IPS-18c (cell line): Measurements from ENCODE around the gene TAGLN.

ENCODE experiments used
- H3K4me3 ChIP-seq: 2 replicates; pipeline ENCODE4 v1.7.0; 2013; ENCODE audit warnings: low read depth, mild to moderate bottlenecking, low read length, moderate library complexity; ENCODE audit not compliant: insufficient read depth
- H3K9me3 ChIP-seq: one replicate; pipeline ENCODE4 v1.6.1; 2013; ENCODE audit warnings: mild to moderate bottlenecking, low read length, moderate library complexity; ENCODE audit not compliant: control insufficient read depth, insufficient read depth

The TAGLN gene

GRCh38 chr11:117199053-117199915 lies at the start of gene TAGLN:
TAGLN (plus strand) TSS chr11:117199370; CDS start chr11:117203014, 3,644 bp downstream.
- no peaks in the 10 kb centered on the region for H3K9me3 ChIP-seq
- H3K4me3 ChIP-seq = peak within 1 kb of the TSS; percentile 58

GRCh38 chr11:117152066-117152465 lies 47.1 kb upstream of the TAGLN start:
- H3K9me3 ChIP-seq = no peaks in the 10 kb centered on the region
- H3K4me3 ChIP-seq = no peak overlapping the region

- H3K4me3 ChIP-seq = no peak overlapping the region
- no peaks in the 10 kb centered on the region for H3K9me3 ChIP-seq
Measured at GRCh38 chr11:117154468-117154867, 44.7 kb upstream of the TAGLN start.

- no peak overlapping the region for H3K4me3 ChIP-seq
- H3K9me3 ChIP-seq = no peaks in the 10 kb centered on the region
Measured at GRCh38 chr11:117157507-117157906, 41.7 kb upstream of the TAGLN start.

GRCh38 chr11:117159892-117160291 lies 39.3 kb upstream of the TAGLN start:
- peaks cover 2% of the 10 kb centered on the region for H3K9me3 ChIP-seq
- no peak overlapping the region for H3K4me3 ChIP-seq

- peaks cover 2% of the 10 kb centered on the region for H3K9me3 ChIP-seq
- H3K4me3 ChIP-seq = no peak overlapping the region
Measured at GRCh38 chr11:117160826-117161225, 38.3 kb upstream of the TAGLN start.

- Histone ChIP-seq H3K9me3 (peaks cover 2% of the 10 kb centered on the region), H3K4me3 (no peak overlapping the region)
Measured at GRCh38 chr11:117166491-117166890, 32.7 kb upstream of the TAGLN start.

GRCh38 chr11:117169736-117170135 lies 29.4 kb upstream of the TAGLN start:
- Histone ChIP-seq H3K4me3 (no peak overlapping the region), H3K9me3 (no peaks in the 10 kb centered on the region)

GRCh38 chr11:117170210-117170609 lies 29.0 kb upstream of the TAGLN start:
- Histone ChIP-seq H3K4me3 (no peak overlapping the region), H3K9me3 (no peaks in the 10 kb centered on the region)

GRCh38 chr11:117171007-117171403 lies 28.2 kb upstream of the TAGLN start:
- no peaks in the 10 kb centered on the region for H3K9me3 ChIP-seq
- H3K4me3 ChIP-seq = no peak overlapping the region

- H3K9me3 ChIP-seq = no peaks in the 10 kb centered on the region
- H3K4me3 ChIP-seq = no peak overlapping the region
Measured at GRCh38 chr11:117171404-117172061, 27.6 kb upstream of the TAGLN start.

GRCh38 chr11:117172724-117173421 lies 26.3 kb upstream of the TAGLN start:
- no peak overlapping the region for H3K4me3 ChIP-seq

GRCh38 chr11:117175104-117175503 lies 24.1 kb upstream of the TAGLN start:
- no peak overlapping the region for H3K4me3 ChIP-seq

More at GRCh38 chr11:117172724-117173421, 26.3 kb upstream of the TAGLN start:
- H3K9me3 ChIP-seq = no peaks in the 10 kb centered on the region

GRCh38 chr11:117175781-117176180 lies 23.4 kb upstream of the TAGLN start:
- Histone ChIP-seq H3K4me3 (no peak overlapping the region), H3K9me3 (no peaks in the 10 kb centered on the region)

More at GRCh38 chr11:117175104-117175503, 24.1 kb upstream of the TAGLN start:
- no peaks in the 10 kb centered on the region for H3K9me3 ChIP-seq

- no peaks in the 10 kb centered on the region for H3K9me3 ChIP-seq
- no peak overlapping the region for H3K4me3 ChIP-seq
Measured at GRCh38 chr11:117176186-117176585, 23.0 kb upstream of the TAGLN start.

- no peaks in the 10 kb centered on the region for H3K9me3 ChIP-seq
- peak overlapping the region; percentile 40; the same call in 1 of the 2 replicates for H3K4me3 ChIP-seq
Measured at GRCh38 chr11:117177534-117178209, 21.5 kb upstream of the TAGLN start.
